ENCODE data around the gene SMYD3.

SMYD3 gene

GRCh38 chr1:246455476-246455875 is 51.6 kb downstream of the SMYD3 start:
- Histone ChIP-seq H3K4me3 (ENCODE audit: low read depth, low read length) (no peak overlapping the region), H3K4me1 (peaks cover 6% of the 10 kb centered on the region), H3K9me3 (no peaks in the 10 kb centered on the region), H3K36me3 (no peaks in the 10 kb centered on the region), H3K27me3 (no peaks in the 10 kb centered on the region)
- DNase-seq = no peak
- no peak for TF ChIP-seq CTCF (IDR thresholded peaks at IDR 0.05; ENCODE audit: low read depth, low read length)

GRCh38 chr1:246454655-246455054 is 52.4 kb downstream of the SMYD3 start:
- no peaks in the 10 kb centered on the region for H3K27me3 ChIP-seq
- no peaks in the 10 kb centered on the region for H3K9me3 ChIP-seq
- H3K4me3 ChIP-seq (ENCODE audit: low read depth, low read length) = no peak overlapping the region
- DNase-seq = no peak
- peaks cover 7% of the 10 kb centered on the region for H3K4me1 ChIP-seq
- H3K36me3 ChIP-seq = no peaks in the 10 kb centered on the region
- TF ChIP-seq CTCF (IDR thresholded peaks at IDR 0.05; ENCODE audit: low read depth, low read length) = no peak

- H3K36me3 ChIP-seq = no peaks in the 10 kb centered on the region
- no peak overlapping the region for H3K4me3 ChIP-seq (ENCODE audit: low read depth, low read length)
- DNase-seq = no peak
- peak; percentile 66 for TF ChIP-seq CTCF (IDR thresholded peaks at IDR 0.05; ENCODE audit: low read depth, low read length)
- no peaks in the 10 kb centered on the region for H3K27me3 ChIP-seq
- H3K4me1 ChIP-seq = peaks cover 7% of the 10 kb centered on the region
- no peaks in the 10 kb centered on the region for H3K9me3 ChIP-seq
Observed at GRCh38 chr1:246450611-246451251, 56.3 kb downstream of the SMYD3 start.

DNA sequence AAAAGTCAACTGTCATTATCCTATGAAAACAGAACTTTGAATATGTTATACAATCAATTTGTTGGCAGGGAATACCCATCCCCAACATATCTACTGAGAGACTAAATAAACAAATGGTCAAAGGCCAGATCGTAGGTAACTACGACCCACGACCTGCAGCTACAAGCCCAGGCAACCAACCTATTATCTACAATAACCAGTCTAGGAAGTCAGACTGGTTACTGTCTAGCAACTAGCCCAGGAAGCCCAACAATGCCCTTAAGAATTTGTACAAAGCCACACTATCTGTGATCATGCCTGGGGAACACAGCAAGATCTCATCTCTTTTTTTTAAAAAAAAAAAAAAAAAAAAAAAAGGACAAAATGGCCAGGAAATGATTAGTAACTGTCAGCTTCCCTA is 58.7 kb downstream of the SMYD3 start:
- no peak for TF ChIP-seq CTCF (IDR thresholded peaks at IDR 0.05; ENCODE audit: low read depth, low read length)
- Histone ChIP-seq H3K4me3 (ENCODE audit: low read depth, low read length) (no peak overlapping the region), H3K36me3 (no peaks in the 10 kb centered on the region), H3K27me3 (no peaks in the 10 kb centered on the region), H3K4me1 (peaks cover 13% of the 10 kb centered on the region), H3K9me3 (no peaks in the 10 kb centered on the region)
- no peak for DNase-seq

DNA sequence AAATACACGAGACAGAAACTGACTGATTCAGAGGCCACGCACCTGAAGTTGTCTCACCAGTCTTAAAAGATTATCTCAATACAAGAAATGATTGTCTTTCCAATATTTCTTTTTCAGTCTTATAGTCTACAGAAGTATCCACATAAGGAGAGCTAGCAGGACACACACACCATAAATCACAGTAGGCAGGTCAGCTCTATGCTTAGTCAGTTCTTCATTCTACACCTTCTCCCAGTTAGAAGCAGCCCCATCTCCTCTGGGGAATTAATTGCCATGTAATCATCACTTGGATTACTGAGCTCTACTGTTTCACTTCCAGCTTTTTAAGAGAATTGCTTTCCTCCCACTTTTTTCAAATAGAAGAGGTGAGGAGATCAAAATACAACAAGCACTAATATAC is 59.6 kb downstream of the SMYD3 start:
- Histone ChIP-seq H3K9me3 (no peaks in the 10 kb centered on the region), H3K27me3 (no peaks in the 10 kb centered on the region), H3K4me3 (ENCODE audit: low read depth, low read length) (no peak overlapping the region), H3K36me3 (no peaks in the 10 kb centered on the region), H3K4me1 (peaks cover 13% of the 10 kb centered on the region)
- DNase-seq = no peak
- no peak for TF ChIP-seq CTCF (IDR thresholded peaks at IDR 0.05; ENCODE audit: low read depth, low read length)

- Histone ChIP-seq H3K36me3 (no peaks in the 10 kb centered on the region), H3K9me3 (no peaks in the 10 kb centered on the region), H3K27me3 (no peaks in the 10 kb centered on the region), H3K4me1 (peaks cover 8% of the 10 kb centered on the region), H3K4me3 (ENCODE audit: low read depth, low read length) (no peak overlapping the region)
- DNase-seq = no peak
- TF ChIP-seq CTCF (IDR thresholded peaks at IDR 0.05; ENCODE audit: low read depth, low read length) = no peak
Observed at GRCh38 chr1:246445503-246445902, 61.6 kb downstream of the SMYD3 start.
